B cell (primary cell): ENCODE results near the gene NPR1. TPM values are rescaled to one million over a fixed set of nuclear protein-coding genes. Genes with fewer than 3 reads are reported as not detected.
"Not testable (repeated sequence)": the region's sequence is repeated elsewhere in the genome, so short reads cannot be mapped to it uniquely, and the experiment has no call there.

Experiments
- ATAC-seq: fragments of 200-7000 bp; cut with Tn5 transposase; one replicate; pipeline ENCODE4 v1.10.0; 2021; ENCODE audit warnings: low read depth, mild to moderate bottlenecking, moderate number of reproducible peaks, moderate library complexity
- CTCF ChIA-PET: fragments of 350-600 bp; sonication (Branson Sonifier 250); formaldehyde crosslinking; loops from one replicate; lab custom pipeline; 2021; ENCODE audit warnings: antibody characterized with exemption, inconsistent platforms; lab: Charles Lee
- POLR2A ChIA-PET: fragments of 350-600 bp; sonication (Branson Sonifier 250); formaldehyde crosslinking; loops from one replicate; lab custom pipeline; 2021; ENCODE audit warnings: antibody characterized with exemption; lab: Charles Lee
- DNase-seq: peaks from one replicate; pipeline ENCODE4 v3.0.0; 2013
- H2AFZ ChIP-seq: 2 replicates; pipeline ENCODE4 v1.6.1; 2012; ENCODE audit warnings: mild to moderate bottlenecking, low read depth, low read length; ENCODE audit not compliant: insufficient read depth, poor library complexity, severe bottlenecking
- H3K27ac ChIP-seq, 2 donors: 1 replicate in 1 of 2; 2 replicates in 1 of 2; pipeline ENCODE4 v1.5.1; 2012 to 2013; ENCODE audit warnings: low read length in 2 of 2, mild to moderate bottlenecking in 2 of 2, moderate library complexity in 1 of 2
- H3K27me3 ChIP-seq, 4 experiments: fragments of 200-600 bp in 1 of 4; sonication (generic) in 1 of 4; replicated peaks in 1 of 4; 1 replicate in 2 of 4; 2 replicates in 2 of 4; pipeline versions ENCODE4 v1.6.1 to v1.7.0; 2013 to 2016; ENCODE audit warnings: low read length in 3 of 4, mild to moderate bottlenecking in 2 of 4, mixed read lengths in 1 of 4, moderate library complexity in 1 of 4; ENCODE audit not compliant: insufficient read depth in 4 of 4, control insufficient read depth in 3 of 4; ENCODE audit errors: control extremely low read depth in 1 of 4
- H3K36me3 ChIP-seq, 2 experiments: replicated peaks in 1 of 2; 1 replicate in 1 of 2; 2 replicates in 1 of 2; pipeline versions ENCODE4 v1.6.1 to v1.7.1; 2013; ENCODE audit warnings: low read length in 1 of 2; ENCODE audit not compliant: insufficient read depth in 2 of 2, control insufficient read depth in 1 of 2; ENCODE audit errors: control extremely low read depth in 1 of 2, extremely low read depth in 1 of 2
- H3K4me1 ChIP-seq, 2 donors: fragments of 200-600 bp in 1 of 2; sonication (generic) in 1 of 2; 1 replicate in 1 of 2; 2 replicates in 1 of 2; pipeline versions ENCODE4 v1.5.1 to v1.6.1; 2013 to 2017; ENCODE audit warnings: low read length in 2 of 2; ENCODE audit not compliant: control insufficient read depth in 2 of 2, insufficient read depth in 2 of 2
- H3K4me2 ChIP-seq: replicated peaks from 2 replicates; pipeline ENCODE3; 2012; ENCODE audit warnings: mild to moderate bottlenecking, low read depth, low read length; ENCODE audit not compliant: poor library complexity, severe bottlenecking
- H3K4me3 ChIP-seq, 5 experiments: fragments of 200-600 bp in 1 of 5; sonication (generic) in 1 of 5; 1 replicate in 3 of 5; 2 replicates in 2 of 5; pipeline versions ENCODE4 v1.5.1 to v1.7.0; 2011 to 2016; ENCODE audit warnings: low read length in 4 of 5, mild to moderate bottlenecking in 4 of 5, low read depth in 2 of 5, control low read depth in 1 of 5, moderate library complexity in 1 of 5; ENCODE audit not compliant: insufficient read depth in 1 of 5; ENCODE audit errors: control extremely low read depth in 1 of 5, extremely low read depth in 1 of 5
- H3K79me2 ChIP-seq: fragments of 200-600 bp; sonication (generic); one replicate; pipeline ENCODE4 v1.6.0; 2016; ENCODE audit warnings: low read length; ENCODE audit not compliant: control insufficient read depth, insufficient read depth
- H3K9ac ChIP-seq: fragments of 200-600 bp; sonication (generic); 2 replicates; pipeline ENCODE4 v1.6.1; 2017; ENCODE audit warnings: mild to moderate bottlenecking, low read length, moderate library complexity
- H3K9me3 ChIP-seq, 3 donors: one replicate each; pipeline versions ENCODE4 v1.6.1 to v1.7.1; 2013; ENCODE audit warnings: low read length in 2 of 3; ENCODE audit not compliant: control insufficient read depth in 2 of 3, insufficient read depth in 1 of 3; ENCODE audit errors: control extremely low read depth in 1 of 3
- H4K20me1 ChIP-seq: 2 replicates; pipeline ENCODE4 v1.6.0; 2012; ENCODE audit warnings: mild to moderate bottlenecking, low read length; ENCODE audit not compliant: insufficient read depth, control insufficient read depth, poor library complexity, severe bottlenecking
- H3K27ac Mint-ChIP-seq: one replicate; pipeline ENCODE4 v1.8.0; 2021; ENCODE audit warnings: mixed read lengths
- H3K27me3 Mint-ChIP-seq: one replicate; pipeline ENCODE4 v1.8.0; 2021; ENCODE audit warnings: mixed read lengths
- H3K4me1 Mint-ChIP-seq: one replicate; pipeline ENCODE4 v1.8.0; 2021; ENCODE audit warnings: mixed read lengths
- H3K4me3 Mint-ChIP-seq: one replicate; pipeline ENCODE4 v1.8.0; 2021; ENCODE audit warnings: mixed read lengths
- H3K9me3 Mint-ChIP-seq: one replicate; pipeline ENCODE4 v1.8.0; 2022; ENCODE audit warnings: mixed read lengths; ENCODE audit not compliant: insufficient read depth
- CTCF ChIP-seq: fragments of 200-600 bp; IDR thresholded peaks from one replicate; pipeline ENCODE4 v1.8.0; 2022; ENCODE audit warnings: antibody characterized with exemption, mild to moderate bottlenecking
- EZH2 ChIP-seq: IDR thresholded peaks from 2 replicates; pipeline ENCODE4 v1.6.1; 2012; ENCODE audit warnings: borderline replicate concordance, low read depth, mild to moderate bottlenecking, moderate library complexity, low read length; ENCODE audit not compliant: insufficient read depth, poor library complexity, severe bottlenecking
- WGBS: methylation state at CpG from one replicate; pipeline ENCODE4 v1.1.5; 2013; ENCODE audit warnings: missing lambda C conversion rate; ENCODE audit not compliant: insufficient coverage; 5-methylcytosine and 5-hydroxymethylcytosine counted together
- intact Hi-C: fragments of 100-400 bp; cut with micrococcal nuclease; formaldehyde crosslinking; loops from one replicate; pipeline ENCODE4 v1.10.0; 2022
- polyA plus RNA-seq: library from polyadenylated mRNA; depleted of rRNA; stranded (reverse); fragments of >200 nt; gene quantifications from 2 replicates; pipeline ENCODE4 v1.2.3, GENCODE V29; 2012
- total RNA-seq, 2 donors: library from RNA; stranded (reverse); fragments of 120-200 nt in 1 of 2; gene quantifications; 1 replicate in 1 of 2; 2 replicates in 1 of 2; pipeline versions ENCODE4 v1.2.3 to v1.2.4, GENCODE V29; 2013 to 2022

The NPR1 gene
- total and polyA plus RNA-seq, 2 donors (not counting 1 experiment from before 2014, with no cell fraction given), result 0.37 TPM; not detected in 1

GRCh38 chr1:153717330-153717729 lies 38.8 kb downstream of the NPR1 start:
- Mint-ChIP-seq H3K27me3 (peaks cover 9% of the 10 kb centered on the region), H3K4me1 (no peaks in the 10 kb centered on the region), H3K27ac (no peak overlapping the region), H3K9me3 (no peaks in the 10 kb centered on the region), H3K4me3 (no peak overlapping the region)
- no peak overlapping the region for H2AFZ ChIP-seq
- H3K9me3 ChIP-seq, result peaks cover 0 to 6% (median 0%) of the 10 kb centered on the region in 3 donors
- no peaks in the 10 kb centered on the region for H4K20me1 ChIP-seq
- H3K4me3 ChIP-seq, result no peak overlapping the region
- ChIA-PET CTCF (interaction anchor here (0.7 kb wide), 1 partner anchor 206 kb away, joined by 3 read pairs; no protein-coding TSS in a partner anchor), POLR2A (no interaction called here)
- H3K4me1 ChIP-seq, result no peaks in the 10 kb centered on the region
- H3K36me3 ChIP-seq, result no peaks in the 10 kb centered on the region
- H3K9ac ChIP-seq, result no peak overlapping the region
- no peak overlapping the region for H3K27ac ChIP-seq
- intact Hi-C loops, result no loop called here
- H3K79me2 ChIP-seq, result no peaks in the 10 kb centered on the region
- ATAC-seq (no peak), DNase-seq (no peak)
- WGBS, result 67% methylated on average over 1 of the region's 3 CpGs
- peaks cover 0 to 12% (median 3%) of the 10 kb centered on the region in 4 experiments for H3K27me3 ChIP-seq
- TF ChIP-seq EZH2, result no peak
- TF ChIP-seq CTCF, result no peak
- H3K4me2 ChIP-seq, result no peak overlapping the region

- Histone ChIP-seq H3K36me3 (no peaks in the 10 kb centered on the region), H3K27me3 (no peaks in the 10 kb centered on the region), H3K79me2 (peaks cover 7% of the 10 kb centered on the region), H3K4me3 (no peak overlapping the region), H3K27ac (no peak overlapping the region), H3K4me2 (no peak overlapping the region), H2AFZ (no peak overlapping the region), H3K9ac (no peak overlapping the region), H3K4me1 (peaks cover 3 to 10% of the 10 kb centered on the region in 2 donors), H4K20me1 (no peaks in the 10 kb centered on the region), H3K9me3 (no peaks in the 10 kb centered on the region)
- TF ChIP-seq EZH2 (no peak), CTCF (no peak)
- H3K27ac Mint-ChIP-seq, result no peak overlapping the region
- no peak for DNase-seq
- ChIA-PET CTCF (interaction anchor here (1.1 kb wide), 1 partner anchor 9 kb away, joined by 3 read pairs; no protein-coding TSS in a partner anchor), POLR2A (no interaction called here)
- no peaks in the 10 kb centered on the region for H3K27me3 Mint-ChIP-seq
- no peak overlapping the region for H3K4me3 Mint-ChIP-seq
- no peaks in the 10 kb centered on the region for H3K9me3 Mint-ChIP-seq
- WGBS, result 100% methylated on average over 2 of the region's 3 CpGs
- H3K4me1 Mint-ChIP-seq, result peaks cover 12% of the 10 kb centered on the region
- intact Hi-C loops, result no loop called here
- ATAC-seq, result no peak
Observed at GRCh38 chr1:153723687-153724086, 45.2 kb downstream of the NPR1 start.

GRCh38 chr1:153724634-153725033 lies 46.1 kb downstream of the NPR1 start:
- H3K27me3 Mint-ChIP-seq, H3K79me2 ChIP-seq, H3K9me3 Mint-ChIP-seq, H3K36me3 ChIP-seq, H3K9ac ChIP-seq, H4K20me1 ChIP-seq, H3K4me3 ChIP-seq, H2AFZ ChIP-seq, DNase-seq, H3K4me2 ChIP-seq, H3K9me3 ChIP-seq, H3K27ac ChIP-seq, H3K27ac Mint-ChIP-seq, ATAC-seq, H3K27me3 ChIP-seq, H3K4me3 Mint-ChIP-seq: not testable (repeated sequence)
- POLR2A ChIA-PET, result interaction anchor here (0.6 kb wide), 1 partner anchor 57 kb away, joined by 9 read pairs; no protein-coding TSS in a partner anchor
- peaks cover 19% of the 10 kb centered on the region for H3K4me1 Mint-ChIP-seq
- peaks cover 9 to 16% of the 10 kb centered on the region in 2 donors for H3K4me1 ChIP-seq
- intact Hi-C loops, result loop anchor here (5.0 kb wide), 3 partner anchors 68 to 268 kb away; partner anchors contain the start of genes DENND4B and RPS27
- CTCF ChIA-PET, result interaction anchor here (0.7 kb wide), 1 partner anchor 129 kb away, joined by 3 read pairs; no protein-coding TSS in a partner anchor
- 100% methylated on average over 2 of the region's 4 CpGs for WGBS
